Left lung (tissue), 10 donors: ENCODE measurements around the gene F12. TPM values are rescaled to one million over a fixed set of nuclear protein-coding genes. Genes with fewer than 3 reads are reported as not detected.

Experiments
- ATAC-seq: fragments of 200-7000 bp; cut with Tn5 transposase; one replicate; pipeline ENCODE4 v1.9.1; 2020; ENCODE audit warnings: moderate library complexity
- DNase-seq, 4 donors: peaks; one replicate each; pipeline ENCODE4 v3.0.0-alpha.2; 2013 to 2020
- H3K27ac ChIP-seq, 2 donors: fragments of 200-600 bp; sonication (generic) in 1 of 2; one replicate each; pipeline versions ENCODE4 v1.5.0 to v1.8.0; 2020 to 2021
- H3K27me3 ChIP-seq, 2 donors: fragments of 200-600 bp; sonication (generic) in 1 of 2; one replicate each; pipeline versions ENCODE4 v1.5.0 to v1.8.0; 2020 to 2021
- H3K36me3 ChIP-seq, 2 donors: fragments of 200-600 bp; sonication (generic) in 1 of 2; one replicate each; pipeline versions ENCODE4 v1.5.0 to v1.8.0; 2020 to 2021
- H3K4me1 ChIP-seq, 2 donors: fragments of 200-600 bp; one replicate each; pipeline ENCODE4 v1.8.0; 2021
- H3K4me3 ChIP-seq, 2 donors: fragments of 200-600 bp; sonication (generic) in 1 of 2; one replicate each; pipeline versions ENCODE4 v1.5.0 to v1.8.0; 2020 to 2021; ENCODE audit warnings: mild to moderate bottlenecking in 1 of 2
- H3K9me3 ChIP-seq, 2 donors: fragments of 200-600 bp; sonication (generic) in 1 of 2; one replicate each; pipeline versions ENCODE4 v1.5.0 to v1.8.0; 2020 to 2021
- CTCF ChIP-seq, 2 donors: fragments of 200-600 bp; sonication (generic) in 1 of 2; IDR thresholded peaks; one replicate each; pipeline versions ENCODE4 v1.5.0 to v1.8.0; 2021; ENCODE audit warnings: antibody characterized with exemption in 2 of 2
- intact Hi-C, 2 donors: fragments of 100-400 bp; cut with DNase I; formaldehyde crosslinking; loops; one replicate each; pipeline versions ENCODE4 v1.11.2 to v1.14.2; 2022
- polyA plus RNA-seq, 6 donors: library from polyadenylated mRNA; unstranded; fragments of 120-200 nt; gene quantifications; one replicate each; pipeline ENCODE4 v1.2.1, GENCODE V29; 2013; ENCODE audit not compliant: insufficient read length in 6 of 6
- total RNA-seq, 2 donors: library from RNA; stranded (reverse); fragmentation: NEBNext Ultra II Directional; extraction: Animal tissue kit (Norgen Biotek cat#: 25700); gene quantifications; one replicate each; pipeline ENCODE4 v1.2.1, GENCODE V29; 2021
- donor health status: DM: no; HTN: yes; CAD: no.
- donor health status: DM: no; HTN: no; CAD: no.

Gene F12
- total and polyA plus RNA-seq, 8 donors = 0.20 to 1.1 (median 0.35) TPM; not detected in 1

- peak overlapping the region; percentile 38 to 39 for H3K4me3 ChIP-seq
- H3K27ac ChIP-seq = peak overlapping the region; percentile 78 to 88
- no peaks in the 10 kb centered on the region for H3K9me3 ChIP-seq
- TF ChIP-seq CTCF (IDR thresholded peaks at IDR 0.05) = no peak
- H3K4me1 ChIP-seq = peaks cover 14 to 72% of the 10 kb centered on the region in 2 donors
- peaks cover 0 to 25% of the 10 kb centered on the region in 2 donors for H3K36me3 ChIP-seq
- ATAC-seq (peak; percentile 83), DNase-seq (peak; percentile 78 to 92 (median 92))
- no peaks in the 10 kb centered on the region for H3K27me3 ChIP-seq
- intact Hi-C loops = no loop called here
These were observed 42.6 kb downstream of the F12 start for GRCh38 chr5:177366528-177367322.

GRCh38 chr5:177365845-177366527 is 43.4 kb downstream of the F12 start:
- H3K27ac ChIP-seq = peak overlapping the region; percentile 78 to 88
- intact Hi-C loops = no loop called here
- H3K4me3 ChIP-seq = no peak overlapping the region
- no peak for TF ChIP-seq CTCF (IDR thresholded peaks at IDR 0.05)
- H3K27me3 ChIP-seq = no peaks in the 10 kb centered on the region
- DNase-seq (peak in 1 of 4 donors; percentile 57), ATAC-seq (no peak)
- H3K4me1 ChIP-seq = peaks cover 13 to 71% of the 10 kb centered on the region in 2 donors
- peaks cover 0 to 24% of the 10 kb centered on the region in 2 donors for H3K36me3 ChIP-seq
- H3K9me3 ChIP-seq = no peaks in the 10 kb centered on the region

GRCh38 chr5:177364159-177364962 is 45.0 kb downstream of the F12 start:
- H3K27me3 ChIP-seq = no peaks in the 10 kb centered on the region
- DNase-seq (peak in 1 of 4 donors; percentile 28), ATAC-seq (no peak)
- peaks cover 0 to 24% of the 10 kb centered on the region in 2 donors for H3K36me3 ChIP-seq
- no peaks in the 10 kb centered on the region for H3K9me3 ChIP-seq
- no peak overlapping the region for H3K27ac ChIP-seq
- TF ChIP-seq CTCF (IDR thresholded peaks at IDR 0.05) = no peak
- peaks cover 13 to 79% of the 10 kb centered on the region in 2 donors for H3K4me1 ChIP-seq
- intact Hi-C loops = no loop called here
- no peak overlapping the region for H3K4me3 ChIP-seq

- Histone ChIP-seq H3K4me1 (peaks cover 13 to 83% of the 10 kb centered on the region in 2 donors), H3K27ac (peak overlapping the region in 1 of 2 donors; percentile 71), H3K27me3 (no peaks in the 10 kb centered on the region), H3K9me3 (no peaks in the 10 kb centered on the region), H3K36me3 (peaks cover 0 to 20% of the 10 kb centered on the region in 2 donors), H3K4me3 (peak overlapping the region; percentile 26 to 45)
- DNase-seq (no peak), ATAC-seq (no peak)
- intact Hi-C loops = no loop called here
- TF ChIP-seq CTCF (IDR thresholded peaks at IDR 0.05) = no peak
These were observed 45.8 kb downstream of the F12 start for GRCh38 chr5:177363565-177363964.
